Fibroblast of skin of right quadriceps (primary cell): ENCODE measurements around the gene PRL.

ENCODE experiments used
- DNase-seq: peaks from one replicate; pipeline ENCODE4 v3.0.0-alpha.2; 2013

PRL gene

GRCh38 chr6:22294301-22294700 is 2.5 kb downstream of the PRL start:
- no peak for DNase-seq

- no peak for DNase-seq
These were observed 6.8 kb downstream of the PRL start for GRCh38 chr6:22290045-22290444.

GRCh38 chr6:22288721-22289120 is 8.1 kb downstream of the PRL start:
- DNase-seq = no peak

- DNase-seq = no peak
These were observed 12.2 kb downstream of the PRL start for GRCh38 chr6:22284666-22285065.

GRCh38 chr6:22281341-22282085 is 15.3 kb downstream of the PRL start:
- DNase-seq = no peak

- no peak for DNase-seq
These were observed 17.4 kb downstream of the PRL start for GRCh38 chr6:22279427-22279826.

GRCh38 chr6:22271081-22271480 is 25.8 kb downstream of the PRL start:
- DNase-seq = peak; percentile 30

- DNase-seq = no peak
These were observed 33.1 kb downstream of the PRL start for GRCh38 chr6:22263748-22264147.

GRCh38 chr6:22254886-22255285 is 42.0 kb downstream of the PRL start:
- no peak for DNase-seq

- DNase-seq = no peak
These were observed 42.7 kb downstream of the PRL start for GRCh38 chr6:22253955-22254655.

GRCh38 chr6:22251348-22251747 is 45.5 kb downstream of the PRL start:
- peak; percentile 75 for DNase-seq

GRCh38 chr6:22250486-22250885 is 46.4 kb downstream of the PRL start:
- DNase-seq = no peak

- DNase-seq = no peak
These were observed 47.0 kb downstream of the PRL start for GRCh38 chr6:22249711-22250350.

GRCh38 chr6:22248513-22249308 is 48.1 kb downstream of the PRL start:
- DNase-seq = peak; percentile 69

- peak; percentile 43 for DNase-seq
These were observed 48.8 kb downstream of the PRL start for GRCh38 chr6:22247916-22248482.

GRCh38 chr6:22240025-22240424 is 56.8 kb downstream of the PRL start:
- no peak for DNase-seq

GRCh38 chr6:22239261-22239921 is 57.4 kb downstream of the PRL start:
- DNase-seq = peak; percentile 53

- no peak for DNase-seq
These were observed 58.0 kb downstream of the PRL start for GRCh38 chr6:22238861-22239260.

GRCh38 chr6:22237526-22237925 is 59.3 kb downstream of the PRL start:
- DNase-seq = no peak
